ENCODE measurements around the gene ARRB2.

Gene ARRB2

GRCh38 chr17:4768298-4768697, 57.9 kb downstream of the ARRB2 start:
- Mint-ChIP-seq H3K4me1 (ENCODE audit: low read depth) (peaks cover 10% of the 10 kb centered on the region), H3K27ac (no peak overlapping the region), H3K27me3 (ENCODE audit: low read depth) (peaks cover 5% of the 10 kb centered on the region), H3K9me3 (no peaks in the 10 kb centered on the region), H3K4me3 (no peak overlapping the region), H3K36me3 (ENCODE audit: low read depth) (no peaks in the 10 kb centered on the region)
- no peak for DNase-seq (ENCODE audit: low spot score)

DNA sequence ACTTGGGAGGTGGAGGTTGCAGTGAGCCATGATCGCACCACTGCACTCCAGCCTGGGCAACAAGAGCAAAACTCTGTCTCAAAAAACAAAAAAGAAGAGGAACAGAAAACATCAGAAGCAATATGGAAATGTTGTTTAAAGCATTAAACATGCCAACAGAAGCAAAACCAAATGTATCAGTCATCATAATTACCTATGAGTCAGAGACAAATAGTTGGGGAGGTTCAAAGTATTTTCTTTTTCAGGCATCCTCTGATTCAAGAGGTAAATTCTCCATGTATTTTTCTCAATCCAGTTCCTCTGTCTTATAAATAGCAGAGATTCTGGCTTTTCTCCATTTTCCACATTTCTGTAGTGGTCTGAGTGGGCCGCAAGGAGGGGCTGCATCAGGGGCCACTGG, 59.2 kb downstream of the ARRB2 start:
- Mint-ChIP-seq H3K36me3 (ENCODE audit: low read depth) (no peaks in the 10 kb centered on the region), H3K9me3 (no peaks in the 10 kb centered on the region), H3K27me3 (ENCODE audit: low read depth) (peaks cover 10% of the 10 kb centered on the region), H3K27ac (no peak overlapping the region), H3K4me3 (no peak overlapping the region), H3K4me1 (ENCODE audit: low read depth) (peaks cover 10% of the 10 kb centered on the region)
- no peak for DNase-seq (ENCODE audit: low spot score)
